H1 (cell line): ENCODE results near the gene ANO6. TPM values are rescaled to one million over a fixed set of nuclear protein-coding genes. Genes with fewer than 3 reads are reported as not detected.

Experiments used
- CTCF ChIA-PET: fragments of 300-600 bp; sonication (Branson Sonifier 250); formaldehyde crosslinking; loops from one replicate; lab custom pipeline; 2021; ENCODE audit not compliant: partially characterized antibody; lab: Charles Lee
- POLR2A ChIA-PET: fragments of 300-600 bp; sonication (Branson Sonifier 250); formaldehyde crosslinking; loops from one replicate; lab custom pipeline; 2021; ENCODE audit warnings: inconsistent platforms; ENCODE audit not compliant: partially characterized antibody; lab: Charles Lee
- DNase-seq, 2 experiments: peaks; one replicate each; pipeline versions ENCODE4 v3.0.0 to v3.0.0-alpha.2; 2010 to 2022; ENCODE audit warnings: low spot score in 2 of 2, low read depth in 1 of 2, mixed read lengths in 1 of 2
- FAIRE-seq: peaks from 2 replicates; lab custom pipeline; 2011; peaks lifted over from hg19 to GRCh38; lab: Jason Lieb, UNC
- H2AFZ ChIP-seq: 2 replicates; pipeline ENCODE4 v1.8.1; 2012; ENCODE audit warnings: low read length, inconsistent platforms
- H2AK5ac ChIP-seq: 2 replicates; pipeline ENCODE4 v1.6.1; 2013; ENCODE audit warnings: low read depth, low read length
- H2BK120ac ChIP-seq: replicated peaks from 2 replicates; pipeline ENCODE3; 2013; ENCODE audit warnings: low read depth, low read length, inconsistent platforms
- H2BK12ac ChIP-seq: 2 replicates; pipeline ENCODE4 v1.6.1; 2013; ENCODE audit warnings: low read depth, low read length
- H2BK15ac ChIP-seq: 2 replicates; pipeline ENCODE4 v1.6.1; 2013; ENCODE audit warnings: low read length
- H2BK20ac ChIP-seq: 2 replicates; pipeline ENCODE4 v1.6.1; 2013; ENCODE audit warnings: low read length
- H2BK5ac ChIP-seq: 2 replicates; pipeline ENCODE4 v1.6.1; 2013; ENCODE audit warnings: low read depth, low read length
- H3K14ac ChIP-seq: 2 replicates; pipeline ENCODE4 v1.6.1; 2013; ENCODE audit warnings: inconsistent platforms; ENCODE audit not compliant: insufficient read length
- H3K18ac ChIP-seq: 2 replicates; pipeline ENCODE4 v1.6.1; 2013; ENCODE audit warnings: low read length; ENCODE audit errors: extremely low read depth
- H3K23ac ChIP-seq: 2 replicates; pipeline ENCODE4 v1.6.1; 2013; ENCODE audit warnings: inconsistent platforms; ENCODE audit not compliant: insufficient read length
- H3K23me2 ChIP-seq: 2 replicates; pipeline ENCODE4 v1.6.1; 2013; ENCODE audit warnings: low read depth, low read length
- H3K27ac ChIP-seq: 2 replicates; pipeline ENCODE4 v1.6.1; 2011; ENCODE audit warnings: low read depth, low read length, inconsistent platforms
- H3K27me3 ChIP-seq, 4 experiments: replicated peaks in 1 of 4; 1 replicate in 1 of 4; 2 replicates in 3 of 4; pipeline versions ENCODE4 v1.6.1 to v1.8.1; 2011 to 2013; ENCODE audit warnings: low read length in 3 of 4, mild to moderate bottlenecking in 3 of 4, inconsistent platforms in 2 of 4, mixed read lengths in 2 of 4, moderate library complexity in 1 of 4; ENCODE audit not compliant: control insufficient read depth in 3 of 4, insufficient read depth in 3 of 4; ENCODE audit errors: extremely low read depth in 1 of 4
- H3K36me3 ChIP-seq, 4 experiments: 2 replicates each; pipeline versions ENCODE4 v1.6.1 to v1.8.1; 2011 to 2013; ENCODE audit warnings: mild to moderate bottlenecking in 4 of 4, low read length in 3 of 4, moderate library complexity in 2 of 4, control low read depth in 1 of 4, inconsistent platforms in 1 of 4; ENCODE audit not compliant: insufficient read depth in 4 of 4, control insufficient read depth in 2 of 4
- H3K4ac ChIP-seq: replicated peaks from 2 replicates; pipeline ENCODE3; 2013; ENCODE audit warnings: low read length, low read depth, mixed read lengths, inconsistent platforms; ENCODE audit not compliant: insufficient read length
- H3K4me1 ChIP-seq, 4 experiments: replicated peaks in 1 of 4; 1 replicate in 1 of 4; 2 replicates in 3 of 4; pipeline versions ENCODE4 v1.6.1 to v1.8.1; 2011 to 2013; ENCODE audit warnings: low read length in 3 of 4, inconsistent platforms in 2 of 4, mixed read lengths in 1 of 4; ENCODE audit not compliant: insufficient read depth in 4 of 4, control insufficient read depth in 3 of 4
- H3K4me2 ChIP-seq, 2 experiments: 2 replicates each; pipeline versions ENCODE4 v1.6.1 to v1.8.1; 2011 to 2013; ENCODE audit warnings: low read depth in 2 of 2, low read length in 2 of 2, control low read depth in 1 of 2, inconsistent platforms in 1 of 2, mild to moderate bottlenecking in 1 of 2; ENCODE audit not compliant: insufficient read depth in 1 of 2
- H3K4me3 ChIP-seq, 4 experiments: fragments of 200-600, 300-600 bp in 1 of 4; sonication (generic), shearing (Covaris generic), sonication (Bioruptor Twin) in 1 of 4; 2 replicates each; pipeline versions ENCODE4 v1.5.1 to v1.8.1; 2011 to 2016; ENCODE audit warnings: low read length in 4 of 4, low read depth in 3 of 4, control low read depth in 2 of 4, inconsistent platforms in 2 of 4, mild to moderate bottlenecking in 2 of 4, mixed read lengths in 1 of 4, moderate library complexity in 1 of 4; ENCODE audit not compliant: insufficient read depth in 2 of 4; ENCODE audit errors: extremely low read depth in 1 of 4
- H3K56ac ChIP-seq: replicated peaks from 2 replicates; pipeline ENCODE3; 2013; ENCODE audit warnings: low read depth, mild to moderate bottlenecking, mixed read lengths, low read length, inconsistent platforms; ENCODE audit not compliant: insufficient read length
- H3K79me1 ChIP-seq: 2 replicates; pipeline ENCODE4 v1.6.1; 2013; ENCODE audit warnings: low read depth, low read length, control low read depth
- H3K79me2 ChIP-seq, 2 experiments: 2 replicates each; pipeline versions ENCODE4 v1.6.1 to v1.8.1; 2012 to 2013; ENCODE audit warnings: low read length in 2 of 2, mild to moderate bottlenecking in 2 of 2, inconsistent platforms in 1 of 2; ENCODE audit not compliant: insufficient read depth in 2 of 2, control insufficient read depth in 1 of 2
- H3K9ac ChIP-seq, 4 experiments: replicated peaks in 1 of 4; 1 replicate in 1 of 4; 2 replicates in 3 of 4; pipeline versions ENCODE4 v1.6.1 to v1.8.1; 2011 to 2013; ENCODE audit warnings: low read depth in 3 of 4, low read length in 3 of 4, control low read depth in 2 of 4, mild to moderate bottlenecking in 2 of 4, moderate library complexity in 2 of 4, inconsistent platforms in 1 of 4; ENCODE audit errors: extremely low read depth in 1 of 4
- H3K9me3 ChIP-seq, 2 experiments: 2 replicates each; pipeline versions ENCODE4 v1.6.1 to v1.8.1; 2012 to 2013; ENCODE audit warnings: mild to moderate bottlenecking in 2 of 2, moderate library complexity in 2 of 2, control low read depth in 1 of 2, inconsistent platforms in 1 of 2, low read depth in 1 of 2, low read length in 1 of 2, mixed read lengths in 1 of 2; ENCODE audit not compliant: insufficient read depth in 2 of 2
- H4K20me1 ChIP-seq, 2 experiments: replicated peaks in 1 of 2; 2 replicates each; pipeline versions ENCODE3 to v1.8.1; 2011 to 2013; ENCODE audit warnings: inconsistent platforms in 2 of 2, low read length in 2 of 2, mild to moderate bottlenecking in 1 of 2; ENCODE audit not compliant: insufficient read depth in 2 of 2, control insufficient read depth in 1 of 2
- H4K5ac ChIP-seq: 2 replicates; pipeline ENCODE4 v1.6.1; 2013; ENCODE audit warnings: low read length, low read depth, mixed read lengths, inconsistent platforms; ENCODE audit not compliant: insufficient read length
- H4K8ac ChIP-seq: 2 replicates; pipeline ENCODE4 v1.8.0; 2013; ENCODE audit warnings: mild to moderate bottlenecking, moderate library complexity, low read length, inconsistent platforms; ENCODE audit not compliant: insufficient read depth; ENCODE audit errors: extremely low read depth
- H4K91ac ChIP-seq: replicated peaks from 2 replicates; pipeline ENCODE3; 2013; ENCODE audit warnings: low read length, mixed read lengths, inconsistent platforms; ENCODE audit not compliant: insufficient read length
- CBX8 ChIP-seq: fragments of 300-800, 300-1000 bp; sonication (generic); IDR thresholded peaks from 2 replicates; pipeline ENCODE4 v1.7.1; 2016; ENCODE audit warnings: low read depth, low read length, borderline replicate concordance
- CEBPB ChIP-seq: IDR thresholded peaks from 2 replicates; pipeline ENCODE4 v1.6.1; 2012; ENCODE audit warnings: low read depth, low read length
- HDAC2 ChIP-seq, 2 experiments: fragments of 300-600 bp in 1 of 2; sonication (generic) in 1 of 2; IDR thresholded peaks; 2 replicates each; pipeline ENCODE4 v1.6.1; 2011 to 2012; ENCODE audit warnings: low read depth in 2 of 2, low read length in 2 of 2, mild to moderate bottlenecking in 2 of 2, moderate library complexity in 2 of 2, borderline replicate concordance in 1 of 2, inconsistent platforms in 1 of 2
- NANOG ChIP-seq: IDR thresholded peaks from 2 replicates; pipeline ENCODE4 v1.6.1; 2011; ENCODE audit warnings: low read length, low read depth, mild to moderate bottlenecking, inconsistent platforms; ENCODE audit not compliant: insufficient read depth, poor library complexity, severe bottlenecking
- POLR2A ChIP-seq, 2 experiments: IDR thresholded peaks; 1 replicate in 1 of 2; 2 replicates in 1 of 2; pipeline ENCODE4 v1.6.1; 2011; ENCODE audit warnings: low read depth in 2 of 2, low read length in 2 of 2, mild to moderate bottlenecking in 2 of 2; ENCODE audit errors: control extremely low read depth in 1 of 2
- POU5F1 ChIP-seq: IDR thresholded peaks from 2 replicates; pipeline ENCODE4 v1.6.1; 2011; ENCODE audit warnings: low read depth, mild to moderate bottlenecking, low read length, moderate library complexity
- RNF2 ChIP-seq: fragments of 200-900, 300-1000 bp; sonication (generic); IDR thresholded peaks from 2 replicates; pipeline ENCODE4 v1.7.1; 2016; ENCODE audit warnings: borderline replicate concordance, low read depth, mild to moderate bottlenecking, antibody characterized with exemption, low read length; ENCODE audit not compliant: poor library complexity, severe bottlenecking; ENCODE audit errors: missing control alignments
- SAP30 ChIP-seq: fragments of 300-600 bp; sonication (generic); IDR thresholded peaks from 2 replicates; pipeline ENCODE4 v1.7.1; 2012; ENCODE audit warnings: low read length, moderate library complexity, mild to moderate bottlenecking, inconsistent platforms; ENCODE audit not compliant: insufficient read depth, insufficient replicate concordance
- SP4 ChIP-seq: IDR thresholded peaks from 2 replicates; pipeline ENCODE4 v1.6.1; 2012; ENCODE audit warnings: low read length, inconsistent platforms
- TAF7 ChIP-seq: optimal IDR thresholded peaks from 2 replicates; pipeline ENCODE3; 2011; ENCODE audit warnings: low read depth, mild to moderate bottlenecking, inconsistent platforms, low read length, moderate library complexity, borderline replicate concordance
- WGBS, 2 experiments: shearing (Covaris generic) in 1 of 2; methylation state at CpG; one replicate each; pipeline versions ENCODE4 v1.1.6 to v1.1.7; 2013 to 2015; ENCODE audit warnings: low lambda C conversion rate in 2 of 2, mixed read lengths in 2 of 2, inconsistent platforms in 1 of 2, low coverage in 1 of 2, missing lambda C conversion rate in 1 of 2; ENCODE audit not compliant: insufficient replicate concordance in 2 of 2, insufficient coverage in 1 of 2, insufficient read length in 1 of 2; ENCODE audit errors: extremely low coverage in 1 of 2, missing lambda C conversion rate in 1 of 2; 5-methylcytosine and 5-hydroxymethylcytosine counted together
- polyA plus RNA-seq, 7 experiments: library from polyadenylated mRNA; depleted of rRNA in 3 of 7; stranded (reverse) in 5 of 7; unstranded in 2 of 7; fragments of >200 nt in 5 of 7; fragments of 200-250 nt in 2 of 7; gene quantifications; 1 replicate in 5 of 7; 2 replicates in 1 of 7; 4 replicates in 1 of 7; pipeline versions ENCODE4 v1.2.1 to v1.2.3, GENCODE V29; 2011 to 2013; ENCODE audit warnings: missing spikeins in 2 of 7, mixed read lengths in 2 of 7
- total RNA-seq: library from RNA; stranded (reverse); fragmentation: NEBNext Ultra II Directional; extraction: Animal tissue kit (Norgen Biotek cat#: 25700); gene quantifications from 2 replicates; pipeline ENCODE4 v1.2.1, GENCODE V29; 2021
- TF ChIP-seq, protein P1 (sequence below): IDR thresholded peaks from 2 replicates; pipeline ENCODE4 v1.6.1; 2011; ENCODE audit warnings: low read depth, mild to moderate bottlenecking, low read length; ENCODE audit not compliant: insufficient read depth

ANO6 gene
- total and polyA plus RNA-seq, 2 of the 8 experiments (the other 6 are each of a cell fraction or from before 2014, with no cell fraction given) = 15.1 to 39.7 TPM

GRCh38 chr12:45282411-45282810 lies 66.5 kb downstream of the ANO6 start:
- Histone ChIP-seq H3K27me3 (no peaks in the 10 kb centered on the region), H2AK5ac (no peak overlapping the region), H3K9ac (no peak overlapping the region), H3K79me1 (no peaks in the 10 kb centered on the region; the same call in 1 of the 2 replicates), H4K8ac (no peak overlapping the region), H3K18ac (no peak overlapping the region), H4K20me1 (peaks cover 2 to 4% of the 10 kb centered on the region in 2 experiments), H3K23ac (no peak overlapping the region), H3K79me2 (peaks cover 0 to 10% of the 10 kb centered on the region in 2 experiments; a peak in 1 of 4 replicates), H3K4me2 (no peak overlapping the region), H3K23me2 (no peaks in the 10 kb centered on the region), H2BK20ac (no peak overlapping the region), H4K91ac (no peak overlapping the region)
- CTCF ChIA-PET = no interaction called here
- 92% methylated on average over 4 of the region's 4 CpGs; no CpG with 5 or more reads in 1 of the 2 experiments for WGBS, 2 experiments
- TF ChIP-seq NANOG (no peak), POLR2A (IDR thresholded peaks at IDR 0.05; ENCODE audit: control extremely low read depth in 1 of 2, low read depth in 2 of 2, low read length in 2 of 2) (no peak), CBX8 (no peak), SP4 (no peak), HDAC2 (IDR thresholded peaks at IDR 0.05; ENCODE audit: borderline replicate concordance in 1 of 2, low read depth in 2 of 2, low read length in 2 of 2) (no peak), TAF7 (no peak), SAP30 (no peak), POU5F1 (no peak), RNF2 (no peak), CEBPB (no peak)
- TF ChIP-seq, protein P1, sequence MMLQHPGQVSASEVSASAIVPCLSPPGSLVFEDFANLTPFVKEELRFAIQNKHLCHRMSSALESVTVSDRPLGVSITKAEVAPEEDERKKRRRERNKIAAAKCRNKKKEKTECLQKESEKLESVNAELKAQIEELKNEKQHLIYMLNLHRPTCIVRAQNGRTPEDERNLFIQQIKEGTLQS = no peak
- TF ChIP-seq, all 59 proteins: peak for 0
- Histone ChIP-seq H3K4me3 (no peak overlapping the region), H3K14ac (no peak overlapping the region), H3K9me3 (no peaks in the 10 kb centered on the region), H3K4ac (no peak overlapping the region), H2AFZ (no peak overlapping the region), H2BK15ac (no peak overlapping the region), H3K27ac (no peak overlapping the region), H4K5ac (no peak overlapping the region), H3K36me3 (no peaks in the 10 kb centered on the region; a peak in 2 of 8 replicates), H2BK5ac (no peak overlapping the region), H3K4me1 (peaks cover 2 to 9% (median 6%) of the 10 kb centered on the region in 4 experiments; a peak in 4 of 7 replicates), H2BK120ac (no peak overlapping the region), H2BK12ac (no peak overlapping the region), H3K56ac (no peak overlapping the region)
- POLR2A ChIA-PET = no interaction called here
- DNase-seq (no peak), FAIRE-seq (no peak)
